Measurements from ENCODE around the gene SLC23A3. TPM values are rescaled to one million over a fixed set of nuclear protein-coding genes. Genes with fewer than 3 reads are reported as not detected.
A peak's percentile ranks its signal among the peaks of the same experiment; 100 is the strongest.
"Not testable (repeated sequence)": the region's sequence is repeated elsewhere in the genome, so short reads cannot be mapped to it uniquely, and the experiment has no call there.

The SLC23A3 gene
- polyA plus RNA-seq, 3 donors: 1.1 TPM; not detected in 2

DNA sequence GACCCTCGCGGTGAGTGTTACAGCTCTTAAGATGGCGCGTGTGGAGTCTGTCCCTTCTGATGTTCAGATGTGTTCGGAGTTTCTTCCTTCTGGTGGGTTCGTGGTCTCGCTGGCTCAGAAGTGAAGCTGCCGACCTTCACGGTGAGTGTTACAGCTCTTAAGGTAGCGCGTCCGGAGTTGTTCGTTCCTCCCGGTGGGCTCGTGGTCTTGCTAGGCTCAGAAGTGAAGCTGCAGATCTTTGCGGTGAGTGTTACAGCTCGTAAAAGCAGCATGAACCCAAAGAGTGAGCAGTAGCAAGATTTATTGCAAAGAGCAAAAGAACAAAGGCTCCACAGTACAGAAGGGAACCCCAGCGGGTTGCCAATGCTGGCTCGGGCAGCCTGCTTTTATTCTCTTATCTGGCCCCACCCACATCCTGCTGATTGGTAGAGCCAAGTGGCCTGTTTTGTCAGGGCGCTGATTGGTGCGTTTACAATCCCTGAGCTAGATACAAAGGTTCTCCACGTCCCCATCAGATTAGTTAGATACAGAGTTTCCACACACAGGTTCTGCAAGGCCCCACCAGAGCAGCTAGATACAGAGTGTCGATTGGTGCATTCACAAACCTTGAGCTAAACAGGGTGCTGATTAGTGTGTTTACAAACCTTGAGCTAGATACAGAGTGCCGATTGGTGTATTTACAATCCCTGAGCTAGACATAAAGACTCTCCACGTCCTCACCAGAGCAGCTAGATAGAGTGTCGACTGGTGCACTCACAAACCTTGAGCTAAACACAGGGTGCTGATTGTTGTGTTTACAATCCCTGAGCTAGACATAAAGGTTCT is 30.9 kb upstream of the SLC23A3 start:
- WGBS (ENCODE audit: insufficient coverage): 78% methylated on average over 17 of the region's 26 CpGs
- H3K9me3 Mint-ChIP-seq; H3K4me3 Mint-ChIP-seq; H3K79me2 ChIP-seq (ENCODE audit: insufficient read depth, low read length); H3K27me3 ChIP-seq (ENCODE audit: control insufficient read depth in 2 of 2, insufficient read depth in 2 of 2, low read length in 2 of 2); H3K9me3 ChIP-seq (replicated peaks in 1 of 2; ENCODE audit: control insufficient read depth in 1 of 2, insufficient read depth in 1 of 2, low read length in 2 of 2); H3K9ac ChIP-seq (ENCODE audit: insufficient read depth, low read length, poor library complexity, severe bottlenecking); H3K36me3 Mint-ChIP-seq; H3K27ac ChIP-seq (ENCODE audit: low read depth in 1 of 2, low read length in 2 of 2); intact Hi-C loops (cut with micrococcal nuclease); DNase-seq; H3K4me1 ChIP-seq (ENCODE audit: control insufficient read depth in 1 of 2, insufficient read depth in 2 of 2, low read length in 2 of 2); H3K4me2 ChIP-seq (replicated peaks; ENCODE audit: extremely low read depth, low read length, poor library complexity, severe bottlenecking); H3K4me3 ChIP-seq (replicated peaks in 1 of 3; ENCODE audit: low read depth in 2 of 3, low read length in 3 of 3); H2AFZ ChIP-seq (ENCODE audit: insufficient read depth, low read depth, low read length, poor library complexity, severe bottlenecking); H4K20me1 ChIP-seq (ENCODE audit: insufficient read depth, low read length); H3K36me3 ChIP-seq (replicated peaks in 1 of 2; ENCODE audit: control insufficient read depth in 1 of 2, insufficient read depth in 2 of 2, low read length in 2 of 2); H3K4me1 Mint-ChIP-seq: not testable (repeated sequence)
- peak overlapping the region in 1 of 7 donors; percentile 37 for H3K27ac Mint-ChIP-seq
- peaks cover 3 to 17% (median 16%) of the 10 kb centered on the region in 3 donors for H3K27me3 Mint-ChIP-seq (ENCODE audit: low read depth in 3 of 3)

DNA sequence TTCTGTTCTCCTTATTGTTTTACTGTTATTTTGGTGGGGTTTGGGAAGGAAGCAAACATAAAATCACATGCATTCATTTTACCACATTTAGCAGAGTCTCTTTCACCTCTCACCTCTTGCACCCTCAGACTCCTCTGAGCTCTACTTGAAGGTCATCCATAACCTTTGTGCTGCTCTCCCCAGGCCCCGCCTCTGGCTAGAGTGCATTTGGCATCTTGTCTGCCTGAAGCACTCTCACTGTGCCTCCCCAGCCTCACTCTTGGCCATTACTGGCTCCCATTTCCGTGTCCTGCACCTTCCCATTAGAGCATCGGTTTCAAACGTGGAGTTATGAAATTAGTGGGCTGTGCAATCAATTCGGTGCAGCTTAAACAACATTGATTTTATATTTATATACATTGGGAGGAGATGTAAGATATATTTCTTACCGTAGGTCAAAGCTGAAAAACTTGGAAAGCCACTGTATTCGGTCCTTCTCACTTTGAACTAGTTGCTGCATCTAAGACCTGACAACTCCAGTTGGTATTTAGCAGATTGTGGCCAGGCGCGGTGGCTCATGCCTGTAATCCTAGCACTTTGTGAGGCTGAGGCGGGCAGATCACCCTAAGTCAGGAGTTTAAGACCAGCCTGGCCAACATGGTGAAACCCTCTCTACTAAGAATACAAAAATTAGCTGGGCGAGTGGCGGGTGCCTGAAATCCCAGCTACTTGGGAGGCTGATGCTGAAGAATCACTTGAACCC is 29.8 kb upstream of the SLC23A3 start:
- no peak overlapping the region for H3K4me2 ChIP-seq (replicated peaks; ENCODE audit: extremely low read depth, low read length, poor library complexity, severe bottlenecking)
- no peak overlapping the region for H3K9ac ChIP-seq (ENCODE audit: insufficient read depth, low read length, poor library complexity, severe bottlenecking)
- H3K36me3 Mint-ChIP-seq: peaks cover 0 to 2% of the 10 kb centered on the region in 2 donors
- peaks cover 0 to 4% of the 10 kb centered on the region in 2 donors for H3K9me3 ChIP-seq (replicated peaks in 1 of 2; ENCODE audit: control insufficient read depth in 1 of 2, insufficient read depth in 1 of 2, low read length in 2 of 2)
- no peak overlapping the region for H2AFZ ChIP-seq (ENCODE audit: insufficient read depth, low read depth, low read length, poor library complexity, severe bottlenecking)
- H3K27ac ChIP-seq (ENCODE audit: low read depth in 1 of 2, low read length in 2 of 2): no peak overlapping the region
- no peak overlapping the region for H3K4me3 ChIP-seq (replicated peaks in 1 of 3; ENCODE audit: low read depth in 2 of 3, low read length in 3 of 3)
- intact Hi-C loops (cut with micrococcal nuclease): no loop called here
- 96% methylated on average over 2 of the region's 12 CpGs for WGBS (ENCODE audit: insufficient coverage)
- DNase-seq: no peak
- peaks cover 3 to 19% (median 16%) of the 10 kb centered on the region in 3 donors for H3K27me3 Mint-ChIP-seq (ENCODE audit: low read depth in 3 of 3)
- H3K27ac Mint-ChIP-seq: no peak overlapping the region
- H3K4me3 Mint-ChIP-seq: no peak overlapping the region
- H3K4me1 ChIP-seq (ENCODE audit: control insufficient read depth in 1 of 2, insufficient read depth in 2 of 2, low read length in 2 of 2): no peaks in the 10 kb centered on the region
- H3K9me3 Mint-ChIP-seq: peaks cover 2 to 6% (median 4%) of the 10 kb centered on the region in 7 donors
- H3K36me3 ChIP-seq (replicated peaks in 1 of 2; ENCODE audit: control insufficient read depth in 1 of 2, insufficient read depth in 2 of 2, low read length in 2 of 2): no peaks in the 10 kb centered on the region
- TF ChIP-seq, protein P1, sequence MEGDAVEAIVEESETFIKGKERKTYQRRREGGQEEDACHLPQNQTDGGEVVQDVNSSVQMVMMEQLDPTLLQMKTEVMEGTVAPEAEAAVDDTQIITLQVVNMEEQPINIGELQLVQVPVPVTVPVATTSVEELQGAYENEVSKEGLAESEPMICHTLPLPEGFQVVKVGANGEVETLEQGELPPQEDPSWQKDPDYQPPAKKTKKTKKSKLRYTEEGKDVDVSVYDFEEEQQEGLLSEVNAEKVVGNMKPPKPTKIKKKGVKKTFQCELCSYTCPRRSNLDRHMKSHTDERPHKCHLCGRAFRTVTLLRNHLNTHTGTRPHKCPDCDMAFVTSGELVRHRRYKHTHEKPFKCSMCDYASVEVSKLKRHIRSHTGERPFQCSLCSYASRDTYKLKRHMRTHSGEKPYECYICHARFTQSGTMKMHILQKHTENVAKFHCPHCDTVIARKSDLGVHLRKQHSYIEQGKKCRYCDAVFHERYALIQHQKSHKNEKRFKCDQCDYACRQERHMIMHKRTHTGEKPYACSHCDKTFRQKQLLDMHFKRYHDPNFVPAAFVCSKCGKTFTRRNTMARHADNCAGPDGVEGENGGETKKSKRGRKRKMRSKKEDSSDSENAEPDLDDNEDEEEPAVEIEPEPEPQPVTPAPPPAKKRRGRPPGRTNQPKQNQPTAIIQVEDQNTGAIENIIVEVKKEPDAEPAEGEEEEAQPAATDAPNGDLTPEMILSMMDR (IDR thresholded peaks at IDR 0.05): no peak
- H3K79me2 ChIP-seq (ENCODE audit: insufficient read depth, low read length): no peaks in the 10 kb centered on the region
- H3K27me3 ChIP-seq (ENCODE audit: control insufficient read depth in 2 of 2, insufficient read depth in 2 of 2, low read length in 2 of 2): no peaks in the 10 kb centered on the region
- no peaks in the 10 kb centered on the region for H4K20me1 ChIP-seq (ENCODE audit: insufficient read depth, low read length)
- no peaks in the 10 kb centered on the region for H3K4me1 Mint-ChIP-seq
